ENCODE data around the gene RSRC1.
"Not testable (repeated sequence)": the region's sequence is repeated elsewhere in the genome, so short reads cannot be mapped to it uniquely, and the experiment has no call there.

The RSRC1 gene

DNA sequence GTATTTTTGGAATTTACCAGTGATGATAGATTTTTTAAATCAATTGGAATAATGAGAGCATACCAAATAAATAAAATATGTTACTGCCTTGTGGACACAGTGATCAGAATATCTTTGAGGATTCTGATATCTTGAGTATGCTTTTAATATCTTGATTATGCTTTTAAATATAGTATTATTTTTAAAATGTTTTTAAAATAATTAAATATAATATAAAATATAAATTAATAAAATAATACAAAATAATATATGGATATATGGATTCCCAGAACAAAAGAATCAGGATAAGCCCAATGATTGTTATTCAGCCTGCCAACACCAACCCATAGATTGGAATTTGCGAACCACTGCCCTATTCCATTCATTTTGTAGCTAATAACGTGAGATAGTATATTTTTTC lies 369.2 kb downstream of the RSRC1 start:
- DNase-seq, result no peak

DNA sequence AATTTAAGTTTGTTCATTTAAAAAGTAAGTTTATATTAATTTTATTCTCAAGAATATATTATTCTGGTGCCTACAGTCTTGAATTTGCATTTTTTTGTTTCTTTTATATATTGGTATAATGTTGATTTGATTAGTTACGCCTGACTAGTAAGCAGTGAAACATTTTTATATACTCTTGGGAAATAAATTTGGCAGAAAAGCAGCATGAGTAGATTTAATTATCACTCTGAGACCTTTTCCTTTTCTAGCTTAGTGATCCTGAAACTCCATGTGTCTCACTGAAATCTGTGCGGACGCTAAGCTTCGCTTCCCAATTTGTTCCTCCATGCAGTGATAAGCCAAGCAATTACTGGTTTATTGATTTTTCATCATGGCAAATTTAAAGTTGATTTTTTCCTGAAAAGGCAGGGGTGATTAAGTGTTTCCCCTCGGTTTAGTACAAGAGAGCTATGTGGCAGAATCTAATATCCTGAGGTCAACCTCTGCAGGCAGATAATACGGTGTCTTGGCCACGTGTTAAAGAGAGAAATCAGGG lies 373.9 kb downstream of the RSRC1 start:
- DNase-seq, result no peak

DNA sequence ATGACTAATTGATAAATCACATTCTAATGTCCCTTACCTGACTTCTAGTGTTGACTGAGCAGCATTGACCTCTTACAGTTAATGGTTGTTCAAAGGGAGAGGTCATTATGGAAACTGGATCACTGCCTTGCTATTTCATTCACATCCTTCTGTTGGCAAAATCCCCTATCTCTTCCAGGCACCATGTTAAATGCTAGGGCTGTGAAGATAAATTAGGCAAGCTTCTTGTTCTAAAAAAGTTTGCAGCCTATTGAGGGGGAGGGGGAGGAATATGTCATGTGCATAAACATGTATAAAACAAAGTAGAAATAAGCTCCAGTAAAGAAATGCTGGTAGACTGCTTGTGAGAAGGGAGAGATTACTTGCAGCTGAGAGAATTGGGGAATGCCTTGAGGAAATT lies 376.3 kb downstream of the RSRC1 start:
- no peak for DNase-seq

DNA sequence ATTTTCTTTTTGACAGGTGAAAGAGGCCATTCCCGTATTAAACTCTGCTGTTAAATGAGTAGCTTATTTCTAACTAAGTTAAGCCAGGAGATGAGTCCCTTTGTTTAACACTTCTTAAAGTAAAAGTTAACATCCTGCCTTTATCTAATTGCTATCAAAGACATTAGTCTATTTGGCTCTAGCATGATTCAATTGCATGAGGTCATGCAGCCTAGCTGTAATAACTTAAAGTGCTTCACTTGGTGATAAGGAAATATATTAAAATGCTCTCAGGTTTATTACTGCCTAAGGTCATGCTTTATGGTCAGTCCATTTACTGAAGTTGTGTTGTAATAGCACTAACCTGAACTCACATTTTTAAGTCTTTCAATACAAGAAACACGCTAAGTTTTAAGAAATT lies 378.8 kb downstream of the RSRC1 start:
- no peak for DNase-seq

DNA sequence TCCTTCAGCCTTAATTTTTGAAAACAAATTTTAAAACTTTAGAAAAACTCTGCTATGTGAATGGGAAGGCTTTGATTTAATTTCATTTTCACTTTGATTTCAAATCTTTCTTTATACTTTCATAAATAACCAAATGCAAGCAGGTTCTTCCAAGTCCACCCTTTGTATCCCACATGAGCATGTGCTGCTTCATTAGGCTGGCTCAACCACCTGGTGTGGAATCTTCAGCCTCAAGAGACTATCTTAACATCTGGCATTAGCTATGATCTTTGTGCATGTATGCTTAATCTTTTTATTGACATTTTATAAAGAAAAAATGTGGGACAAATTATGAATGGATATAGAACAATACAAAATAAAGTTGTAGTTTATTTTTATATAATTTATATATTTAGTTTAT lies 379.3 kb downstream of the RSRC1 start:
- DNase-seq, result no peak

DNA sequence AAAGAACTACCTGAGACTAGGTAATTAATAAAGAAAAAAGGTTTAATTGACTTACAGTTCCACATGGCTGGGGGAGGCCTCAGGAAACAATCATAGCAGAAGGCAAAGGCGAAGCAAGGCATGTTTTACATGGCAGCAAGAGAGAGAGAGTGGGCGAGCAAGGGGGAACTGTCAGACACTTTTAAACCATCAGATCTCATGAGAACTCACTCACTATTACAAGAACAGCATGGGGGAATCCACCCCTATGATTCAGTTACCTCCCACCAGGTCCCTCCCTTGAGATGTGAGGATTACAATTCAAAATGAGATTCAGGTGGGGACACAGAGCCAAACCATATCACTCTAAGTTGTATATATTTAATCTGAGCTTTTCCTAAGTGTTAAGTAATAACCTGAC lies 382.1 kb downstream of the RSRC1 start:
- DNase-seq, result no peak

DNA sequence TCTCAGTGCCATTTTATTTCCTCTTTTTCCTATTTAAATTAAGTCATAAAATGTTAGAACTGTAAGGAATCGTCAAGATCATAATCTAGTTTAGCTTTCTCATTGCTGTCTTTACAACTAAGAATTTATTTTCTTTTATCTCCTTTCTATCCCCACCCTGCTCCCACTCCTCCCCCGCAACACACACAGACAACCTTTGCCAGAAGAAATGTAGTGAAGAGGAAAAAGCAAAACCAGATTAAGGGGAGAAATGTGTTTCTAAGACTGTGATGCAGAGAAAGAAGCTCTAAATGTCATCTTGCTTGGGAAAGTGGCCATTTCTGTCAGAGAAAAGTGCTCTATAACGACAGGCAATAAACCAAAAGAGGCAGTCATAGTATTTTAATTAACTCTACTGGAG lies 382.8 kb downstream of the RSRC1 start:
- DNase-seq, result no peak

DNA sequence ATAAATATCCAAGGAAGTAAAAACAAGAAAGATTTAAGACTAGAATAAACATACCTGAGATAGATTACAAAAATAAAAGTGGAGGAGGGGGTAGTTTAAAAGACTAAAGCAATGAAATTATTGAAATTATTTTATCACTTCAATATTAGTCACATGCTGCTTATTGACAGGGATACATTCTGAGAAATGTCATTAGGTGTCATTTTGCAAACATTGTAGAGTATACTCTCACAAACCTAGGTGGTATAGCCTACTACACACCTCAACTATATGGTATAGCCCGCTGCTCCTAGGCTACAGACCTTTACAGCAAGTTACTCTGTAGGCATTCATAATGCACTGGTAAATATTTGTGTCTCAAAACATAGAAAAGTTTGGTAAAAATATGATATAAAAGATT lies 384.0 kb downstream of the RSRC1 start:
- no peak for DNase-seq

DNA sequence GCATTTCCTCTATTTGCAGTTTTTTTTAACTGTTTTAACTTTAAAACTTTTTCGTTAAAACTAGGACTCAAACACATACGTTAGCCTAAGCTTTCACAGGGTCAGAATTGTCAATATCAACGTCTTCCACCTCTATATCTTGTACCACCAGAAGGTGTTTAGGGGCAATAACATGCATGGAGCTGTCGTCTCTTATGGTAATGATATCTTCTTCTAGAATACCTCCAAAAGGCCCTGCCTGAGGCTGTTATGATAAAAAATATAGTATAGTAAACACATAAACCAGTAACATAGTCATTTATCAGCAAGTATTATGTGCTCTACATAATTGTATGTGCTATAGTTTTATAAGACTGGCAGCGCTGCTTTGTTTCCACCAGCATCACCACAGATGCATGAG lies 384.8 kb downstream of the RSRC1 start:
- DNase-seq, result no peak

DNA sequence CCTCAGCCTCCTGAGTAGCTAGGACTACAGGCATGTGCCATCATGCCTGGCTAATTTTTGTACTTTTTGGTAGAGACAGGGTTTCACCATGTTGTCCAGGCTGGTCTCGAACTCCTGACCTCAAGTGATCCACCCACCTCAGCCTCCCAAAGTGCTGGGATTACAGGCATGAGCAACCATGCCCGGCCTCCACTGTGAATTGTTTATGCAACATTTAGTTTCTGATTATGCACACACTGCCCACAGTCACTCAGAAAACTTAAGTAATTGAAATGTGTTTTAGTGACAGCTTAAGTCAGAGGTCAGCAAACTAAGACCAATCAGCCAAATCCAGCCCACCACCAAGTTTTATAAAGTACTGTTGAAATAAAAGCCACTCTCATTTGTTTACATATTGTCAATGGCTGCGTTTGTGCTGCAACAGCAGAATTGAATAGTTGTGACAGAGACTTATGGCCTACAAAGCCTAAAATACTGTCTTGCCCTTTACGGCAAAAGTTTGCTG lies 385.6 kb downstream of the RSRC1 start:
- not testable (repeated sequence) for DNase-seq

DNA sequence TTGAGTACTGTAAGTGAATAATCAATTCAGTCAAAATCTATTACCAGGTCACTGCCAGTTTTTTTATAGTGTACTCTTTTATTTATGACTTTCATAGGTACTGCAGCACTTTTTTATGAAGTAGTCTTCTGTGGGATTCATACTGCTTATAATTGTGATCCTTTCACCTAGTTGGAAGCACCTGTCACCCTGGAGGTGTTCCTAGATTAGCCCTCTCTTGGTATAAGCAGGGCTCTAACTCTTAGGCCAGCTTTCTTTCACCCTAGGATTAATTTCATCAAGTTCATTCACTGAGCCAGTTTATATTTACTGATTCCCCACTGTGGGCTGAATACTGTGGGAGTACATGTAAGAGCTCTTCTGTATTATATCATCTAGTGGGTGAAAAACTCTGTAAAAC lies 395.2 kb downstream of the RSRC1 start:
- no peak for DNase-seq

DNA sequence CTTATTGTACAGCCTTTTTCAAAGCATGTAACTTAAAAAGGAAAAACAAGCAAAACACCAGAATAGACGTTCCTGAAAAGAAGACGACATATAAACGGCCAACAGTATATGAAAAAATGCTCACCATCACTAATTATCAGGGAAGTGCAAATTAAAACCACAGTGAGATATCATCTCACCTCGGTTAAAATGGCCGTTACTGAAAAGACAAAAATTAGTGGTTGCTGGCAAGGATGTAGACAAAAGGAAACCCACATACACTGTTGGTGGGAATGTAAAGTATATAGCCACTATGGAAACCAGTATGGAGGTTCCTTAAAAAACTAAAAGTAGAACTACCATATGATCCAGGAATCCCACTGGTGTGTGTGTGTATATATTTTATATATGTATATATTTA lies 396.6 kb downstream of the RSRC1 start:
- no peak for DNase-seq

DNA sequence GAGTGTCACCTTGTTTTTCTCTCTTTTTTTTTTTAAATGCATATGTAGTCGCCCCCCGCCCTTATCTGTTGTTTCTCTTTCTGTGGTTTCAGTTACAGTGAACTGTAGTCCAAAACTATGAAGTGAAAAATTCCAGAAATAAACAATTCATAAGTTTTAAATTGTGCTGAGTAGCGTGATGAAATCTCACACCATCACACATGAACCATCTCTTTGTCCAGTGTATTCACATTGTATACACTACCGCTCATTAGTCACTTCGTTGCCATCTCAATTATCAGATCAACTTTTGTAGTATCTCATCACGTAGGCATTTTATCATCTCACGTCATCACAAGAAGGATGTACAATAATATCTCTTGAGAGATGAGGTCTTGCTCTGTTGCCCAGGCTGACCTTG lies 398.6 kb downstream of the RSRC1 start:
- no peak for DNase-seq

DNA sequence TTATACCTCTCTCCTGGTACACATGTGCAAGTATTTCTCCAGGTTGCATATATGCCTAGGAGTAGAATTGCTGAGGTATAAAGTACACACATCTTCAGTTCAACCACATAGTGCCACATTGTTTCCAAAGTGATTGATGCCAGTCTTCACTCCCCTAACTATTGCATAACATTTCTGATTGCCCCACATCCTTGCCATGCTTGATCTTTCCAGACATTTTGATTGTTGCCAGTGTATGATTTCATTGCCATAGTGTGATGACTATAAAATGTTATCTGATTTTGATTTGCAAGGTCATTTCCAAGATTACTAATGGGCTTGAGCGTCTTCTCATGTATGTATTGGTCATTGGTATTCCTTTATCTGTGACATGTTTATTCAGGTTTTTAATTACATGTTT lies 400.0 kb downstream of the RSRC1 start:
- no peak for DNase-seq

DNA sequence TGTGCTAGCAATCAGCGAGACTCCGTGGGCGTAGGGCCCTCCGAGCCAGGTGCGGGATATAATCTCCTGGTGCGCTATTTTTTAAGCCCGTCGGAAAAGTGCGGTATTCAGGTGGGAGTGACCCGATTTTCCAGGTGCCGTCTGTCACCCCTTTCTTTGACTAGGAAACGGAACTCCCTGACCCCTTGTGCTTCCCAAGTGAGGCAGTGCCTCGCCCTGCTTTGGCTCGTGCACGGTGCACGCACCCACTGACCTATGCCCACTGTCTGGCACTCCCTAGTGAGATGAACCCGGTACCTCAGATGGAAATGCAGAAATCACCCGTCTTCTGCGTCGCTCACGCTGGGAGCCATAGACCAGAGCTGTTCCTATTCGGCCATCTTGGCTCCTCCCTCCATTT lies 406.8 kb downstream of the RSRC1 start:
- not testable (repeated sequence) for DNase-seq

DNA sequence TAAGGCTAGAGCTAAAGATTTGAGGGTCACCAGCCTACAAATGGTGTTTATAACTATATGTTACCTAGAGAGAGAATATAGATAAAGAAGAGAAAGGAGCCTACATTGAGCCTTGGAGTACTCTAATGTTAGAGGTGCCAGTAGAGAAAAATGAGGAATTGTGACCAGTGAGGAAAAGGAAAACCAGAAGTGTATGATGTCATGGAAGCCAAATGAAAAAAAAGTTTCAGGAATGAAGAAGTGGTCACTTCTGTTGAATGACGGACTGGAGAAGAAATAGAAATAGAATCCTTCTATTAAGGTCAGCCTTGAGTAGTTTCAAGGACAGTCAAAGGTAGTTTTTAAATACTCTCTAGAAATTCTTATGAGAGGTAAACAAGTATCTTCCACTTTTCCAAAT lies 409.9 kb downstream of the RSRC1 start:
- DNase-seq, result no peak

DNA sequence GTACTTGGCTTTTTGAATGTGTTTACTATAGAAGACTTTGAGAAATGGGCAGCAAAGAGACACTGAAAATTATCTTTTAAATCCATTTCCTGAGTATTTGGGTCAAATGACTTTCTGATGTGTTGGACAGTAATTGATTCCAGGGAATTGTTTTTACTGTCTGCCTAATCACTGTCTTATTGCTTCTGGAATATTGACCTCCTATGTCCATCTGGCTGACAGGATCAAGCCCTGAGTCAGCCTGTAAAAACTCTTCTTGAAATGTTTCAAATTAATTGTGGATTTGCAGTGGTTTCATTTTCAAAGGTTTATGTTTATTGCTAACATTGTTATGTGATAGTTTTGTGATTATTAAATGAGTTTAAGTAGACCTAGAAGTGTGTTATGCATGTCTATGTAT lies 410.5 kb downstream of the RSRC1 start:
- DNase-seq, result no peak

DNA sequence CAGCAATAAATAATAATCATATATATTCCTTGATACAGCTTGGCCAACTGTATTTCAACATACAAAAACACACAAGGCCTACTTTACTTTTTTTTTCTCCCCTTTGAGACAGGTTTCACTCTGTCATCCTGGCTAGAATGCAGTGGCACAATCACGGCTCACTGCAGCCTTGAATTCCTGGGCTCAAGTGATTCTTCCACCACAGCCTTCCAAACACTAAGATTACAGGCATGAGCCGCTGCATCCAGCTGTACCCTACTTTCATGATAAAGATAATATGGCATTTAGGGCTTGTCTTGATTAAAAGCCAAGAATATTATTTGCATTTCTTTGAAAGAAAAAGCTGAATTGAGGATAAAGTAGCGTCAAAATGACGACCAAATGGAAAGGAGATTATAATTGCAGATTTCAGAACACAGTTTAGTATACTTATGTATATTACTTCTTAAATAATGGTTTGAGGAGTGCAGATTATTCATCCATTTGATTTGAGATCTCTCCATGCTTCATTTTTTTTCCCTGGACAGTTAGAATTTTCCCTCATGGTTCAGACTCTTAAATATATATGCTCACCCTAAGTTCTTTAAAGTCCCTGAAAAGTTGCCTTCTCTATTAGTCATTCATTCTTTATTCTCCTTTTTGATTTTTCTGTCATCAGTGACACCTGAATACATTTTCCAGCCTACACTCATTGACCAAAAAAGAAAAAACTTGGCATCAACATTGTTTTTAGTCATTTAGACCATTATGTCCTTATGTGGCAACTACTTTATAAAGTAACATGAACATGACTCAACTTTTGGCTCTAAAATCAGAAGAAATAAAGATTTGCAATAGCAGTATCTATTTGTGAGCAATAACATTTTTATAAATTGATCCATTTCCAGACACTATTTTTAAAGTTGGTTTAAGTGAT lies 412.6 kb downstream of the RSRC1 start:
- no peak for DNase-seq

DNA sequence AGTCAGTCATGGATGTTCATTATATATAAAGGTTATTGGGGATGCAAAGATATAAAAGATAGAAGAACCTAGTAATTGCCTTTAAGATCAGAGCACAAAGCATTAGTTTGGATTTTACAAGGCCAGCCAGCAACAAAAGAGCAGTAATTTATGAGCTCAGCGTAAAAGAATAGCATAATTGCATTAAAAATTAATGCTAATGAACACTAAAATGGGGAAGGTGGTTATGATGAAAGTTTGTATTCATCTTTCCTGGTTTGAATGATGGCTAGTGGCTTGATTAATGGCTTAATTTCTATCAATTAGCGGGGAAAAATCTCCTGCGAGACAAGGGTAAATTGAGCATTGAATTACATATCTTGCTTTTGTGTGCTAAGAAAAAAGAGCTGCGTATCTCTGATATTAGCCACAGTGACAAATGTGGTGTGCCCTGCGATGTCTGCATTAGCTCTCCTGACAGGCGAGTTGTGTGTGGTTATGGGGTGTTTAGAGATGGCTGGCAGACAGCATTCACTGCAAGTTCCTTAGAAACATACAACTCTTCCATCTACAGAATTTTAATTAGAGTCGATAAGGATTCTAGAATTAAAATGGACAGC lies 418.3 kb downstream of the RSRC1 start:
- DNase-seq, result no peak

DNA sequence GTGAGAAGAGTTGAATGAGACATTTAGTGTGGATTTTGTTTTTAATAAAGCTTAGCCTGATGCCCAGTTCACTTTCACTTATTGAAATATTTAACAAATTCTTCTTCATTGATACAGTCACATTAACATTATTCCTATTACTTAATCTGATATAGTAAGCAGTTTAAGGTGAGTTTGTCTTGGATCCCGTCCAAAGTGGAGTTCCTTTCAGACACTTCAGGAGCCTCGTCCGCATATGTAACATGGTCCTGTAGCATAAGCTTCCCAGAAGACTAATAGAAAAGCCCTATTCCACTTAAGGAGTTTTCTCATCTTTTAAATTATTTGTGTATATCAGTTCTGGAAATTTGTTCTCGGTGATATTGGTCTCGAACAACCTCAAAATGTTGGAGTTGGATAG lies 421.4 kb downstream of the RSRC1 start:
- DNase-seq, result no peak

DNA sequence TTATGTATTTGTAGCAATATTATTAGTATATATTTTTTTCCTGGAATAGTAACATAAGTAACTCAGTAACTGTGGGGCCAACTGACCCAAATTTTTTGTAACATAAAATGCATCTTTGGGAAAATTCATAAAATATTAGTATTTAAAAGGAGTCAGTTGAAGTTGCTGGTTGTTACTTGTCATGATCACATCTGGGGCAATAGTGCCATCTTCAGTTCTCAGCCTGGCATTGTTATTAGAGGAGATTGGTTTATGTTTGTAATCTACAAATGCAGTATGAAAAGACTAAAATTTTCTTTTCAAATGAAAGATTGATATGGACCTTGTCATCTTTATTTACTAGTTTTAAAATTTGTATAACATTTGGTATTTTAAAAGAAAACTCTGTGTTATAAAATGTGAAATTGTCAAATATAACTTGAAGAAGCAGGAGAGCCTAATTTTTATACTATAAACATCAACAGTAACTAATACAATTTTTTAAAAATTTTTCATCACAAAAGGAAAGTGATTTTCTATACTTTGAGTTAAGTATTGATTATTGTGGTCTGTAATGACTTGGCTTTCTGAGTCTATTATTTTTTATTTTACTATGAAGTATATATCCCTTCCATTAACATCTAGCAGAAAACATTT lies 422.3 kb downstream of the RSRC1 start:
- no peak for DNase-seq

DNA sequence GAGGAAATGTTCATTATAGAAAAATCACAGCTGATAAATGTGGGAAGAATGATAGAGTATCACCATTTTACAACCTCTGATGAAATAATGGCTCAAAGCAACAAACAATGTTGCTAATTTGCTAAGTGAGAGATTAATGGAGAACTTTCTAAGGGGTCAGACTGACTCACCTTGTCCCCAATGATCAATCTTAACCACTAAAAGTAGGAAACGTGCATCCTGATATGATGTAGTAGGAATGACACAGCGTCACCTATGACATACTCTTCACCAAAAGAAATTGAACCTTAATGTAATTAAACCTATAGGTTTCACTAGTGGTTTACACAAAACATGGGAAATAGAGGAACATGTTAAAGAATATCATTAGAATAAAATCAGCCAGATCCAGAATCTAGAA lies 426.0 kb downstream of the RSRC1 start:
- DNase-seq, result no peak

DNA sequence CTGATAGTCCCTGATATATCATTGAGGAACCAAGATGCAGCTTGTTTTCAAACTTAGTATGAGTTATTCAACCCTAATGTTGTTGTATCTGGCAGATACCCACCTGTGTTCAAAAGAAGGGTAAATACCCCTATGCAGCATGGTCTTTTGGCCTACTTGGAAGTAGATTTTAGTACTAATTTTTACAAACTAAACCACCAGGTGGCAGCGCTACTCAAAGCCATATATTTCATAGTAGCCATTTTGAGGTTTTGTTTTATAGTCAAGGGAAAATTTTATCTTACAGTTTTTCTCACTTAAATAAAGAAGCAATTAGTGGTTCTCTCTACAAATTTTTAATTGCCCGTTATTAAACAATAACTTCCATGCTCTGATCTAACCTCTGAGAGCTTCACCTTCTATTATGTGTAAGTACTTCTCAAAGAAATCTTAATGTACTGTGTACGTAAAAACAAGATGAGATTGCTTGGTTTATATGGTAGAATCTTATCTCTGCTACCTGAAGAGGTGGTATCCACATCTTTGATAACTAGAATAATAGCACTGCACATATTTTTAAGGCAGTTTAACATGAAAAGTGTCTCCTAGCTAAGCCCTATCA lies 429.6 kb downstream of the RSRC1 start:
- peak; percentile 42 to 51 for DNase-seq
